Right lobe of liver (tissue), 6 donors: ENCODE data around the gene GABRA5. TPM values are rescaled to one million over a fixed set of nuclear protein-coding genes. Genes with fewer than 3 reads are reported as not detected.
A peak's percentile ranks its signal among the peaks of the same experiment; 100 is the strongest.

Experiments used
- ATAC-seq, 4 donors: fragments of 200-7000 bp; cut with Tn5 transposase; one replicate each; pipeline ENCODE4 v1.9.1; 2020; ENCODE audit warnings: mild to moderate bottlenecking in 4 of 4, moderate library complexity in 4 of 4
- DNase-seq, 3 donors: peaks; one replicate each; pipeline ENCODE4 v3.0.0-alpha.2; 2020
- H3K27ac ChIP-seq, 3 donors: fragments of 200-600 bp; one replicate each; pipeline ENCODE4 v1.8.0; 2022
- H3K27me3 ChIP-seq, 2 donors: fragments of 200-600 bp; one replicate each; pipeline ENCODE4 v1.8.0; 2022
- H3K36me3 ChIP-seq, 4 donors: fragments of 200-600 bp; sonication (generic) in 1 of 4; one replicate each; pipeline versions ENCODE4 v1.5.1 to v1.8.0; 2017 to 2022; ENCODE audit warnings: control low read depth in 1 of 4
- H3K4me1 ChIP-seq, 4 donors: fragments of 200-600 bp; sonication (generic) in 1 of 4; one replicate each; pipeline versions ENCODE4 v1.5.1 to v1.8.0; 2017 to 2022; ENCODE audit warnings: control low read depth in 1 of 4
- H3K4me3 ChIP-seq, 3 donors: fragments of 200-600 bp; one replicate each; pipeline ENCODE4 v1.8.0; 2022
- H3K9me3 ChIP-seq, 4 donors: fragments of 200-600 bp; sonication (generic) in 1 of 4; one replicate each; pipeline versions ENCODE4 v1.5.1 to v1.8.0; 2017 to 2022; ENCODE audit warnings: control low read depth in 1 of 4
- CTCF ChIP-seq, 4 donors: fragments of 200-600 bp in 3 of 4; fragments of 450-650 bp in 1 of 4; IDR thresholded peaks; one replicate each; pipeline versions ENCODE4 v1.5.1 to v1.8.0; 2016 to 2022; ENCODE audit warnings: antibody characterized with exemption in 4 of 4, mild to moderate bottlenecking in 2 of 4
- POLR2A ChIP-seq: fragments of 450-650 bp; IDR thresholded peaks from one replicate; pipeline ENCODE4 v1.6.1; 2017; ENCODE audit warnings: antibody characterized with exemption, mild to moderate bottlenecking
- WGBS: methylation state at CpG from one replicate; pipeline ENCODE4 v1.1.6; 2018; ENCODE audit warnings: low coverage, low lambda C conversion rate; ENCODE audit not compliant: insufficient coverage; ENCODE audit errors: missing lambda C conversion rate; 5-methylcytosine and 5-hydroxymethylcytosine counted together
- intact Hi-C, 2 donors: fragments of 100-400 bp; cut with DNase I; formaldehyde crosslinking; loops; one replicate each; pipeline versions ENCODE4 v1.11.2 to v1.14.1; 2022
- total RNA-seq, 6 experiments: library from RNA; depleted of rRNA in 2 of 6; stranded (reverse); fragments of >200 nt in 2 of 6; fragmentation: NEBNext Ultra II Directional in 3 of 6; extraction: Animal tissue kit (Norgen Biotek cat#: 25700) in 3 of 6; gene quantifications; one replicate each; pipeline versions ENCODE4 v1.1.0 to v1.2.4, GENCODE V29; 2016 to 2023
- donor health status: DM: no; HTN: yes; CAD: no.
- donor health status: DM: no; HTN: no; CAD: no.
- donor health status: DM: no; HTN: no; CAD: no.
- donor health status: DM: no; HTN: yes; CAD: no.
- donor health status: DM: no; HTN: yes; CAD: no.

Gene GABRA5
- total RNA-seq, 6 experiments from 2014 or later = not detected

GRCh38 chr15:26934848-26935247, 68.0 kb downstream of the GABRA5 start:
- no peaks in the 10 kb centered on the region for H3K9me3 ChIP-seq
- 81% methylated on average over 6 of the region's 6 CpGs for WGBS
- DNase-seq = no peak
- intact Hi-C loops = no loop called here
- ATAC-seq = no peak
- H3K4me1 ChIP-seq = no peaks in the 10 kb centered on the region
- no peak overlapping the region for H3K4me3 ChIP-seq
- no peaks in the 10 kb centered on the region for H3K36me3 ChIP-seq
- TF ChIP-seq CTCF (IDR thresholded peaks at IDR 0.05) (no peak), POLR2A (no peak)
- no peaks in the 10 kb centered on the region for H3K27me3 ChIP-seq
- H3K27ac ChIP-seq = no peak overlapping the region

GRCh38 chr15:26935322-26935721, 68.5 kb downstream of the GABRA5 start:
- Histone ChIP-seq H3K4me3 (no peak overlapping the region), H3K27me3 (no peaks in the 10 kb centered on the region), H3K9me3 (no peaks in the 10 kb centered on the region), H3K4me1 (no peaks in the 10 kb centered on the region), H3K36me3 (no peaks in the 10 kb centered on the region), H3K27ac (no peak overlapping the region)
- WGBS = 83% methylated on average over 2 of the region's 12 CpGs
- intact Hi-C loops = no loop called here
- no peak for DNase-seq
- no peak for TF ChIP-seq POLR2A
- no peak for ATAC-seq

GRCh38 chr15:26936502-26936901, 69.6 kb downstream of the GABRA5 start:
- ATAC-seq (no peak), DNase-seq (no peak)
- 65% methylated on average over 5 of the region's 5 CpGs for WGBS
- Histone ChIP-seq H3K27me3 (no peaks in the 10 kb centered on the region), H3K4me3 (no peak overlapping the region), H3K9me3 (no peaks in the 10 kb centered on the region), H3K4me1 (no peaks in the 10 kb centered on the region), H3K27ac (no peak overlapping the region), H3K36me3 (no peaks in the 10 kb centered on the region)
- no peak for TF ChIP-seq CTCF (IDR thresholded peaks at IDR 0.05)
- no peak for TF ChIP-seq POLR2A
- intact Hi-C loops = no loop called here

GRCh38 chr15:26937134-26937533, 70.3 kb downstream of the GABRA5 start:
- intact Hi-C loops = no loop called here
- Histone ChIP-seq H3K4me1 (no peaks in the 10 kb centered on the region), H3K9me3 (no peaks in the 10 kb centered on the region), H3K27ac (no peak overlapping the region), H3K36me3 (no peaks in the 10 kb centered on the region), H3K27me3 (no peaks in the 10 kb centered on the region), H3K4me3 (no peak overlapping the region)
- TF ChIP-seq CTCF (IDR thresholded peaks at IDR 0.05) (no peak), POLR2A (no peak)
- DNase-seq (no peak), ATAC-seq (peak in 1 of 4 donors; percentile 37)
- 56% methylated on average over 6 of the region's 13 CpGs for WGBS

GRCh38 chr15:26939398-26939797, 72.5 kb downstream of the GABRA5 start:
- intact Hi-C loops = no loop called here
- no peak for ATAC-seq
- Histone ChIP-seq H3K4me3 (no peak overlapping the region), H3K4me1 (no peaks in the 10 kb centered on the region), H3K9me3 (no peaks in the 10 kb centered on the region), H3K36me3 (no peaks in the 10 kb centered on the region), H3K27ac (no peak overlapping the region), H3K27me3 (no peaks in the 10 kb centered on the region)
- 21% methylated on average over 3 of the region's 5 CpGs for WGBS
- TF ChIP-seq POLR2A = no peak
- no peak for TF ChIP-seq CTCF (IDR thresholded peaks at IDR 0.05)
- no peak for DNase-seq
